Measurements from ENCODE around the gene NOXO1.
A peak's percentile ranks its signal among the peaks of the same experiment; 100 is the strongest.

Gene NOXO1

DNA sequence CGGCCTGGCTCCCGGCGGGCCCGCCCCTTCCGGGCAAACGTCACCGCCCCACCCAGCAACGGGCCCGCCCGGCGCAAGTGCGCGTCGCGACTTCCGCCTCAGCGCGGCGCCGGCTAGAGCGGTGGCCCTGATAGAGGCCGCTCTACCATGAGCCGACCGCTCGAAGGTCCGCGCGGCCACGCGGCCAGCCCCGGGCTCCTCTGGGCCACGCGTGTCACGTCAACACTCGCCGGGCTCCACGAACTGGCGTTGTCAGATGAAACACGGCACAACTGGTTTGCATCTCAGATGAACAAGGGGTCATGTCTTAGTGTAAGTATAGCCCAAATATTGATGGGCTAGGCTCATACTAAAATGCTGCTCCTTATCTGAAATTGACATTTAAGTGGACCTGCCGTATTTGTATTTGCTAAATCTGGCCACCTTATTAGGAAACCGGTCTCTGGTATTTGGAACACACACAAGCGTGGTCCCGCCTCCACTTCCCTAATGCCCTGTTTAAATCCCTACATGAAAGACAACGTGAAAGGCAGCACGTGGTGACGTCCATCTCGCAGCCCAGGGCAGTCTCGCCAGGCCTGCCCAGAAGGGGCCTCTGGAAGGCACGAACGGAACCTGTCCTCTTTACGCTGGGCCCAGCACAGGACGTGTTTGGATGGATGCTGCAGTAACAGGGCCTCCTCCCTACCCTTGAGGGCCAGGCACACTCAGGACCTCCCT is 28.7 kb upstream of the NOXO1 start, which contains the start of gene ZNF598:
TSS of gene ZNF598 (minus strand) at position 31 of the 720 bp plus-strand sequence.
- no peak for DNase-seq

DNA sequence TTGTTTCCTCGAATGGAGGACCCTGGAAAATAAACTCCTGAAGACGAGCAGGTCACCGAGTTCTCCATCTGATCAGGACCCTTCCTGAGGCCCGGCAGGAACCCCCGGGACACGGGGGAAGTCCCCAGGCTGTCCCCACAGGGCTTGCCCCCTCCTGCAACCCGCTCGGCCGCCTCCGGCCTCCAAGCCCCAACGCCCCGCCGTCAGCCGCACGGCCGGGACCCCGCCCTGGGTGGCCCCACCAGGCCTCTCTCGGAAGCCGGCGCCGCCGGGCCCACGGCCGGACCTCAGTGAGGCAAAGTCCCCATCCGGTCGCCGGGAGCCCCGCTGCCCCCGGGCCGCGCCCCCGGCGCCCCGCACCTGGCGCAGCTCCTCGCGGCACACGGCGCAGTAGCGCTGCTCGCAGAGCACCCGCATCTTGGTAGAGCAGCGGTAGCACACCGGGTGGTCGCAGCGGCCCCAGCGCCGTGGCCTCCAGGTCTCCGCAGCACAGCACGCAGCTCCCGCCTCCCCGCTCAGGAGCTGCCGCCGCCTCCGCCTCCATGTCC is 28.0 kb upstream of the NOXO1 start:
- no peak for DNase-seq

GRCh38 chr16:2008631-2009163 is 27.4 kb upstream of the NOXO1 start:
- DNase-seq, result no peak

- DNase-seq, result no peak
Observed at GRCh38 chr16:2008009-2008526, 26.8 kb upstream of the NOXO1 start.

- no peak for DNase-seq
Observed at GRCh38 chr16:2007081-2007836, 26.0 kb upstream of the NOXO1 start.

GRCh38 chr16:2006317-2006716 is 25.0 kb upstream of the NOXO1 start:
- no peak for DNase-seq

DNA sequence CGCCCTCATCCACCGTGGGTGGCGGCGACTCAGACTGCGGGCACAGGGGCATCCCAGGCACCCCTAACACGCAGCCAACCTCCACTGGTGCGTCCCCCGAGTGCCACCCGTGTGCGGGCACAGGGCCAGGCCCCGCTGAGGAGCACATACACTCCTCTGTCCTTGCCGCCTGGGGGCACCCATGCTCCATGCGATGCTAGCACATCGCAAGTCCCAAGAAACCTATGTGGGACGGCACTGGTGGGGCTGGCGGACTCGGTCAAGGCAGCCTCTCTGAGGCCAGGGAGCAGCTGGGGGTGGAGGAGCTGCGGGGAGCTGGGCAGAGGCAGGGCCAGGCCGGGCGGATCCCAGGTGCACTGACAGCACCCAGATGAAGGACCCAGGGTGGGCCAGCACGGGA is 24.4 kb upstream of the NOXO1 start:
- no peak for DNase-seq

DNA sequence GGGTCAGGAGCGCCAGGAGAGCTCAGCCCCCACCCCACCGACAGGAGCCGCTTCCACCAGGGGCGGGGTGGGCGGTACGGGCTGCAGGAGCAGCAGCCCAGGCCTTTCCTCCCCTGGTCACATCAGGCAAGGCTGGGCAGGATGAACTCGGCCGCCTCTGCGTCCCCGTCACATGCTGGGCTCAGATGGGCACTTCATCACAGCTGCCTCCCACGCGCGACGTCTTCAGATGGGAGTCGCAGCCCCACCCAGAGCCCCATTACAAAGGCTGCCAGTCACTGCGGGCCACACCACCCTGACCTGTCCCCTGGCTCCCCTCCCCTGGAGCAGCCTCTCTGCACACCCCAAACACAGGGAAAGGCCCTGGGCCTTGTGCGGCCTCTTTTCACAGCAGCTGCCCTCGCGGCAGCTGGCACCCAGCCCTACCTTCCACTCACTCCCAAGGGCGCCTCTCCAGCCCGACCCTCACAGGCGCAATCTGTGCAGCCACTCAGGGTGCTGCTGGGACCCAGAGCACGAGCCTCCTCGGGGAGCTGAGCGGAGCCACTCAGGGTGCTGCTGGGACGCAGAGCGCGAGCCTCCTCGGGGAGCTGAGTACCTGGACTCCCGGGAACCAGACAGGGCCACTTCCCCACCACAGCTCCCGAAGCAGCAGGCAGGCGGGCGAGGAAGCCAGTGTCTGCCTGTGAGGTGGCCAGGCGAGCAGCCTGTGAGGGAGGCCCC is 23.7 kb upstream of the NOXO1 start:
- DNase-seq, result no peak

DNA sequence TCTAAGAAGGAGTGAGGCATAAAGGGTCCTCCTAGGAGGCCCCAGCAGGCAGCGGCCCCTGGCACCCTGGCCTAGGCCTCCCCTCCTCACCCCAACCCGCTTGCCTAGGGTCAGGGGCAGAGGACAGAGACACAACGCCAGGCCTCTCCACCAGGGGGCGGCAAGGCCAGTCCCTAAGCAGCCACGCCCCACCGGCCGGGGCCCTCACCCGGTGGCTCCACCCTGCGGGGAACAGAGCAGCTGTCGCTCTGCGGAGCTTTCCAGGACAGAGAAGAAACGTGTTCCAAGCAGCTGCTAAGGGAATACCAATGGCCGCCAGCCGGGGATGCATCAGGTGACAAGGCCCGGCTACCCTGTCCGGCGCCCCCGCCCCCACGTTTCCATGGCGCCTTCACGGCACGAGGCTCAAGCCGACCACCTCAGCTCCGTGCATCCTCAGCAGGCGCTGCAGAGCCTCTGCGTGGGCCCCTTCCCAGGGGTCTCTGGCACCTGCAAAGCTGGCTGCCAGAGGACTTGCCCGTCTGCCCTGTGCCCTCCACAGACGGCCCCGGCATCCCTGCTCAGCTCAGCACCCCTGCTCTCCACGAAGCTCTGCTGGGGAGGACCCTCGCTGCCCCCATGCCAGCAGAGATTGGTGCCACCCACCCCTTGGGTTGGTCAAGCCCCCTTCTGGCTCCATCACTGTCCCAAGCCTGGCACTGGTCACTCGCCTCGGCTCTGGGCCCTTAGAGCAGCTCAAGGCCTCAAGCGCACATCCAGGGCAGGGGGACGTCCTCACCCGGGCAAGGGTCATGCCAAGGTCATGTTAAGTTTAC is 22.8 kb upstream of the NOXO1 start:
- peak; percentile 28 for DNase-seq

DNA sequence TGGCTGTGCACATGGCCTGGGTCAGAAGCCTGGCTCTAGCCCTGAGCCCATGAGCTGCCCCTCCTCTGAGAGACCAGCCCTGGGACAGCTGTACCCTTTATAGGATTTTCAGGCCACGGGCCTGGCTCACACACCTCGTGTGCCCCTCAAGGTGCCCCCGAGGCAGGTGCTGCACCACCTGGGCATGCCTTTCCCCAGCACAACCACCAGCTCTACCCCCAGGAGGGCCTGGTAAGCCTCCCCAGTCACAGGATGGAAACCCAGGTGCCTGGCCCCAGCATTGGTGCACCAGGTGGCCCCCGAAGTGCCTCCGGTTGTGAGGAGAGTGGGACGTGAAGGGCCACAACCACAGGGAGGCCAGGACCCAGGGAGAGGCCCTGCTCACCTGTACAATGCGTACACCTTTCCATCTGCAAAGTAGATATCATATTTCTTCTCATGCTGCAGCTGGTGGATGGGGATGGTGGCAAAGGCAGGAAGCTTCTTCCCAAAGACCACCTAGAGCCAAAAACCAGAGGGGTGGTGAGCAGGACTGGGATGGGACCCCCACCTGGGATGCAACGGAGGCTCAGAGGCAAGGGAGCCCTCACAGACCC is 22.1 kb upstream of the NOXO1 start:
- DNase-seq, result no peak

- no peak for DNase-seq
Observed at GRCh38 chr16:2002406-2003230, 21.3 kb upstream of the NOXO1 start.

- DNase-seq, result no peak
Observed at GRCh38 chr16:2001456-2002355, 20.4 kb upstream of the NOXO1 start.

DNA sequence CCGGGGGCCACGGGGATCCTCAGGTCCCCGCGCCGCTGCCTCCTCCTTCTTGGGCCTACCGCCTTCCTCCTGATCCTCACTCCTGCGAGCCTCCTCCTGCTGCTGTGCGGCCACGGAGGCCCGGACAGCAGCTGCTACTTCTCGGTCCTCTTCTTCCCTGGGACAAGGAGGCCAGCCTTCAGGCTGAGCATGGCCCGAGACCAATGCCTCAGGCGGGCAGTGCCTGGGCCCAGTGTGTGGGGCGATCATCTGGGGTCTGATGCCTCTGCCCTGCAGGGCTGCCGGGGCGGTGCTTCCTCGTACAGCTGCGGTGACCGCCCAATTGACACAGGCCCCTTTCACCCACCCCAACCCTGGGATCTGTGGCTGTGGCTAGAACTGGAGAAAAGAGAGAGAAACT is 19.8 kb upstream of the NOXO1 start:
- DNase-seq, result no peak

DNA sequence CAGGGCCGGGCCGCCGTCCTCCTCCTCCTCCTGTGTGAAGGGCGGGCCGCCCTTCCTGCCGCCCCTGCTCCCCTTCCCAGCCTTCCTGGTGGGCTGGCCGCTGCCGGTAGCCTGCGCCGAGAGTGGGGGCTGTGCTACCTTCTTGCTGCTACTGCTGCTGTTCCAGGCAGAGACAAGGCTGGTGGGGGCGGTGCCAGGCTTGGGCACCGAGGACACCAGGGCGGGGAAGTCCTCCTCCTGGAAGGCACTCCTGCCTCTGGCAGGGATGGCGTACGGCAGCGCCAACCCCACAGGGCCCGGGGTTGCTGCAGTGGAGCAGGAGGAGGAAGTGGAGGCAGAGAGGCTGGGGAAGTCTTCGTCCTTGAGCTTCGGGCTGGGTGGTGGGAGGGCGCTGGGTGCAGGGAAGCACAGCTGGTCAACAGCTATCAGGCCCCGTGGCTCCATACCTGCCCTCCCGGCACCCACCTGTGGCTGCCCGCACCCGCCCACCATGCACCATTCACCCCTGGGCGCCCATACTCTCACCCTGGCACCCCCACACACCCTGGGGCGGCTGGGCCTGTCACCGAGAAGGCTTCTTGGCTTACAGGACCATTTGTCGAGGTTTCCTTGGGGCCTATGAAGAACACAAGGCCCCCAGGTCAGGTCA is 18.7 kb upstream of the NOXO1 start:
- DNase-seq, result no peak

DNA sequence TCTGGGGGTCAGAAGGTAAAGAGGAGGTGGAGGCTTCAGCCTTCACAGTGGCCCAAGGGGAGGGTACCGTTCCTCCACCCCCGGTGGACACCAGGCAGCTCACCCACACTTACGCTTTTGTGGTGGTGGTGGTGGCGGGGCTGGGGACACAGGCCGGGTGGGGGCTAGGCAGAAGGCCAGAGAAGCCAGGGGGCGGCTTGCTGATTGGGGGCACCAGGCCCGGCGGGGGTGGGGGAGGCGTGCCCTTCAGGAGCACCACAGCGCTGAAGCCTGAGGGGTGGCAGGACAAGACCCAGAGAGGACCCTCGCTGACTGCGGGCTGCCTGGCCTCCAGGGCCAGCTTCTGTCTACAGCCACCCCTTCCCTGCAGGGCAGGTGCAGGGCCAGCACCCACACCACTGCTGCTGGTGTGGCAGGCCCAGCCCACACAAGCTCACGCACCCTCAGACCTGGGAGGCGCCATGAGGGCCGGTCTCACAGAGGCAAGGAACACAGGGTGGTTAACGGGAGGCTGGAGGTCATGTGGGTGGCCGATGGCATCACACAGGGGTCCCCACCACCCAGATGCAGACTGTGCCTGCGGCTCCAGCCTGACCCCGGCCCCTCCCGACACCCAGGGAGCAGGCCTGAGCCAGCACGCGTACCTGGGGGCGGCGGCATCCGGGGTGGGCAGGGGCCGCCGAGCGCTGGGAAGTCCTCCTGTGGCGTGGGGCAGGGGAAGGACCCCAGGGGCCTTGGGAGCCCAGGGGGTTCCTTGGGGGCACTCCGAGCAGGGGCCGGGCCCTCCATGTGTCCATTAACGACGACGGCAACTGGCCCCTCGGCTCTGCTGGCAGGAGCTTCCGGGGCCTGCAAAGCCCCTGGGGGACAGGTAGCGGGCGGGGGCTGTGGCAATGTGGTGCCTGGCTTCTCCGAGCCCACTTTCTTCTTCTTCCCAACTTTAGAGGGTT is 17.9 kb upstream of the NOXO1 start:
- no peak for DNase-seq

GRCh38 chr16:1998360-1998835 is 17.1 kb upstream of the NOXO1 start:
- no peak for DNase-seq

- no peak for DNase-seq
Observed at GRCh38 chr16:1997494-1998359, 16.5 kb upstream of the NOXO1 start.

All from NCI-H1048 (cell line).